K562 (cell line): ENCODE measurements around the gene SCAPER. TPM values are rescaled to one million over a fixed set of nuclear protein-coding genes. Genes with fewer than 3 reads are reported as not detected.

ENCODE experiments used
- ATAC-seq: fragments of 200-7000 bp; cut with Tn5 transposase; 3 replicates; pipeline ENCODE4 v1.9.1; 2020; ENCODE audit warnings: moderate library complexity
- BruUV-seq: library from RNA; stranded (reverse); fragments of 400-500 nt; replicated peaks from 2 replicates; lab custom pipeline; 2021; lab: Mats Ljungman, UMichigan
- CTCF ChIA-PET: fragments of 300-600 bp; formaldehyde crosslinking; extraction: SDS; loops from one replicate; lab custom pipeline; 2021; ENCODE audit warnings: low intra/inter-chr PET ratio; lab: Yijun Ruan, JAX
- POLR2A ChIA-PET: fragments of 300-600, 350-650 bp; sonication (Branson Sonifier 250); formaldehyde crosslinking; extraction: SDS; loops from one replicate; lab custom pipeline; 2021; ENCODE audit warnings: antibody characterized with exemption, inconsistent platforms; lab: Yijun Ruan, JAX
- DNase-seq, 4 experiments: peaks; one replicate each; pipeline versions ENCODE4 v3.0.0 to v3.0.0-alpha.2; 2011 to 2018; ENCODE audit warnings: low spot score in 3 of 4, mixed read lengths in 3 of 4; ENCODE audit errors: extremely low read depth in 1 of 4
- FAIRE-seq: peaks from 2 replicates; lab custom pipeline; 2011; peaks lifted over from hg19 to GRCh38; lab: Jason Lieb, UNC
- H2AFZ ChIP-seq: 2 replicates; pipeline ENCODE4 v1.6.0; 2011; ENCODE audit warnings: low read depth, low read length, control low read depth, inconsistent platforms
- H3K27ac ChIP-seq: fragments of 200-600 bp; 3 replicates; pipeline ENCODE4 v1.8.0; 2011; ENCODE audit warnings: low read depth, mild to moderate bottlenecking, control low read depth, inconsistent platforms, low read length, moderate library complexity, mixed read lengths; ENCODE audit errors: extremely low read depth
- H3K27me3 ChIP-seq, 2 experiments: fragments of 300-600 bp in 1 of 2; 2 replicates in 1 of 2; 3 replicates in 1 of 2; pipeline versions ENCODE4 v1.6.0 to v1.8.0; 2011; ENCODE audit warnings: inconsistent platforms in 2 of 2, low read length in 2 of 2, mild to moderate bottlenecking in 1 of 2, mixed read lengths in 1 of 2, moderate library complexity in 1 of 2; ENCODE audit not compliant: control insufficient read depth in 2 of 2, insufficient read depth in 2 of 2
- H3K36me3 ChIP-seq: fragments of 300-600 bp; 3 replicates; pipeline ENCODE4 v1.8.0; 2011; ENCODE audit warnings: mild to moderate bottlenecking, low read length, inconsistent platforms; ENCODE audit not compliant: control insufficient read depth, insufficient read depth
- H3K4me1 ChIP-seq, 2 experiments: fragments of 200-600 bp in 1 of 2; replicated peaks in 1 of 2; 2 replicates in 1 of 2; 3 replicates in 1 of 2; pipeline versions ENCODE4 v1.5.1 to v1.8.0; 2011; ENCODE audit warnings: inconsistent platforms in 2 of 2, low read length in 2 of 2, mild to moderate bottlenecking in 1 of 2, mixed read lengths in 1 of 2, moderate library complexity in 1 of 2; ENCODE audit not compliant: control insufficient read depth in 2 of 2, insufficient read depth in 2 of 2
- H3K4me2 ChIP-seq: 2 replicates; pipeline ENCODE4 v1.6.1; 2011; ENCODE audit warnings: low read length, control low read depth, inconsistent platforms, mixed read lengths; ENCODE audit not compliant: insufficient read depth
- H3K4me3 ChIP-seq: fragments of 200-600 bp; sonication (generic), shearing (Covaris generic); 2 replicates; pipeline ENCODE4 v1.5.1; 2016; ENCODE audit warnings: control low read depth, inconsistent platforms
- H3K79me2 ChIP-seq: fragments of 200-600 bp; 3 replicates; pipeline ENCODE4 v1.8.0; 2011; ENCODE audit warnings: low read length, inconsistent platforms; ENCODE audit not compliant: control insufficient read depth, insufficient read depth
- H3K9ac ChIP-seq, 2 experiments: 2 replicates each; pipeline versions ENCODE4 v1.6.0 to v1.6.1; 2011; ENCODE audit warnings: low read depth in 2 of 2, low read length in 2 of 2, control low read depth in 1 of 2, inconsistent platforms in 1 of 2, mild to moderate bottlenecking in 1 of 2, mixed read lengths in 1 of 2; ENCODE audit not compliant: insufficient read depth in 1 of 2
- H3K9me1 ChIP-seq: one replicate; pipeline ENCODE4 v1.6.0; 2011; ENCODE audit warnings: inconsistent platforms, mild to moderate bottlenecking, low read length, moderate library complexity; ENCODE audit not compliant: control insufficient read depth, insufficient read depth
- H3K9me3 ChIP-seq: replicated peaks from 2 replicates; pipeline ENCODE4 v1.5.1; 2011; ENCODE audit warnings: low read depth, low read length, inconsistent platforms; ENCODE audit not compliant: control insufficient read depth, insufficient read depth
- H4K20me1 ChIP-seq: replicated peaks from 2 replicates; pipeline ENCODE4 v1.6.1; 2011; ENCODE audit warnings: low read length, inconsistent platforms, mixed read lengths; ENCODE audit not compliant: control insufficient read depth, insufficient read depth
- CBX1 ChIP-seq: sonication (generic); IDR thresholded peaks from 2 replicates; pipeline ENCODE4 v1.6.1; 2016; ENCODE audit warnings: antibody characterized with exemption, low read depth, mild to moderate bottlenecking
- ELF2 ChIP-seq: fragments of 250-450 bp; sonication (Bioruptor Pico); IDR thresholded peaks from 2 replicates; pipeline ENCODE4 v1.5.0; 2021; ENCODE audit warnings: mild to moderate bottlenecking
- FIP1L1 ChIP-seq: fragments of 200-400 bp; formaldehyde crosslinking; IDR thresholded peaks from 2 replicates; pipeline ENCODE4 v1.6.1; 2018; ENCODE audit warnings: mild to moderate bottlenecking, low read depth, low read length; ENCODE audit not compliant: poor library complexity, severe bottlenecking
- FOXP1 ChIP-seq: sonication (generic); formaldehyde crosslinking; IDR thresholded peaks from 2 replicates; pipeline ENCODE4 v1.8.0; 2022; ENCODE audit warnings: mild to moderate bottlenecking, missing genetic modification reagents
- HDGF ChIP-seq: fragments of 450-650 bp; IDR thresholded peaks from 2 replicates; pipeline ENCODE4 v1.6.1; 2016
- KDM2B ChIP-seq: fragments of 250-450 bp; sonication (Bioruptor Pico); IDR thresholded peaks from 2 replicates; pipeline ENCODE4 v1.8.0; 2021; ENCODE audit warnings: mild to moderate bottlenecking, moderate library complexity
- KDM5B ChIP-seq: fragments of 200-600 bp; sonication (generic); IDR thresholded peaks from 2 replicates; pipeline ENCODE4 v1.6.1; 2012; ENCODE audit warnings: low read depth, mild to moderate bottlenecking, moderate library complexity, low read length, control low read depth, inconsistent platforms; ENCODE audit not compliant: insufficient replicate concordance
- NEUROD1 ChIP-seq: fragments of 150-350 bp; IDR thresholded peaks from 2 replicates; pipeline ENCODE4 v1.6.1; 2014; ENCODE audit warnings: borderline replicate concordance, low read length, low read depth; ENCODE audit not compliant: partially characterized antibody
- RCOR1 ChIP-seq, 2 experiments: IDR thresholded peaks; 2 replicates each; pipeline ENCODE4 v1.6.1; 2012; ENCODE audit warnings: low read depth in 2 of 2, low read length in 2 of 2, borderline replicate concordance in 1 of 2, improper control_type of control experiment in 1 of 2
- SMARCA4 ChIP-seq: fragments of 450-650 bp; IDR thresholded peaks from 2 replicates; pipeline ENCODE4 v1.6.1; 2016
- SRSF1 ChIP-seq: fragments of 200-400 bp; formaldehyde crosslinking; IDR thresholded peaks from 2 replicates; pipeline ENCODE4 v1.6.1; 2017; ENCODE audit warnings: mild to moderate bottlenecking, low read depth, low read length, moderate library complexity
- ZNF277 ChIP-seq: fragments of 250-450 bp; sonication (Bioruptor Pico); IDR thresholded peaks from 2 replicates; pipeline ENCODE4 v1.8.0; 2022; ENCODE audit warnings: inconsistent platforms, mild to moderate bottlenecking, moderate library complexity, borderline replicate concordance
- ZNF318 ChIP-seq, 2 experiments: fragments of 450-650 bp; IDR thresholded peaks; 2 replicates each; pipeline ENCODE4 v1.6.1; 2016; ENCODE audit warnings: mild to moderate bottlenecking in 2 of 2, borderline replicate concordance in 1 of 2, low read depth in 1 of 2, moderate library complexity in 1 of 2
- ZNF699 ChIP-seq: fragments of 250-450 bp; sonication (Bioruptor Pico); IDR thresholded peaks from 2 replicates; pipeline ENCODE4 v1.8.0; 2021; ENCODE audit warnings: mild to moderate bottlenecking, moderate library complexity; ENCODE audit not compliant: insufficient replicate concordance
- WGBS: fragments of 100-300 bp; shearing (Covaris generic); methylation state at CpG from one replicate; pipeline ENCODE4 v1.1.6; 2016; ENCODE audit warnings: low coverage, mixed read lengths; ENCODE audit not compliant: insufficient coverage; ENCODE audit errors: missing lambda C conversion rate; 5-methylcytosine and 5-hydroxymethylcytosine counted together
- in situ Hi-C: fragments of 300-500 bp; cut with MboI; formaldehyde crosslinking; loops from 4 replicates; pipeline ENCODE4 v1.15.0; 2018; ENCODE audit warnings: inconsistent platforms, mixed read lengths
- intact Hi-C: fragments of 100-400 bp; cut with micrococcal nuclease; formaldehyde crosslinking; loops from 2 replicates; pipeline ENCODE4 v1.14.2; 2022
- polyA plus RNA-seq, 8 experiments: library from polyadenylated mRNA; depleted of rRNA in 4 of 8; stranded (reverse) in 5 of 8; unstranded in 3 of 8; fragments of >200 nt; fragmentation: Nextera tagmentation in 2 of 8; fragmentation: Illumina TruSeq in 1 of 8; extraction: Ambion mirVana in 2 of 8; extraction: Trizol in 1 of 8; gene quantifications; 2 replicates each; pipeline versions ENCODE4 v1.2.1 to v1.2.3, GENCODE V29; 2011 to 2014; ENCODE audit warnings: inconsistent platforms in 1 of 8, missing spikeins in 1 of 8
- total RNA-seq, 7 experiments: library from RNA; depleted of rRNA in 6 of 7; stranded (reverse); fragments of >200 nt in 6 of 7; fragmentation: Illumina TruSeq in 2 of 7; extraction: Trizol in 2 of 7; gene quantifications; 2 replicates each; pipeline versions ENCODE4 v1.2.1 to v1.2.3, GENCODE V29; 2011 to 2021; ENCODE audit warnings: low replicate concordance in 1 of 7

Gene SCAPER
- total and polyA plus RNA-seq, 9 of the 15 experiments (the other 6 are each of a cell fraction or from before 2014, with no cell fraction given), result 1.3 to 5.7 (median 3.2) TPM

DNA sequence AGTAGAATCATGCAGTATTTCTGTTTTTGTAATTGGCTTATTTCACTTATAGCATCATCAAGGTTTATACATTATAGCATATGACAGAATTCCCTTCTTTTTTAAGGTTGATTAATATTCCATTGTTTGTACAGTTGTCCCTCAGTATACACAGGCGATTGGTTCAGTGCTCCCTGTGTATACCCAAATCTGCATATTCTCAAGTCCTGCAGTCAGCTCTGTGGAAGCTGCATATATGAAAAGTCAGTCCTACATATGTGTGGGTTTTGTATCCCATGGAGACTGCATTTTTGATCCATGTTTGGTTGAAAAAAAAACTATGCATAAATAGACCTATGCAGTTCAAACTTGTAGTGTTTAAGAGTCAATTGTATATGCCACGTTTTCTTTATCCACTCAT, 440.9 kb downstream of the SCAPER start:
- Histone ChIP-seq H3K9me1 (no peaks in the 10 kb centered on the region), H3K36me3 (no peaks in the 10 kb centered on the region), H3K4me1 (no peaks in the 10 kb centered on the region), H3K27me3 (no peaks in the 10 kb centered on the region), H3K4me3 (no peak overlapping the region), H3K4me2 (no peak overlapping the region), H3K79me2 (no peaks in the 10 kb centered on the region), H3K9me3 (no peaks in the 10 kb centered on the region), H2AFZ (no peak overlapping the region), H4K20me1 (no peaks in the 10 kb centered on the region), H3K27ac (no peak overlapping the region), H3K9ac (no peak overlapping the region)
- TF ChIP-seq FOXP1 (CRISPR knock-in tag), result no peak
- no peak for TF ChIP-seq NEUROD1
- no peak for TF ChIP-seq KDM2B (CRISPR knock-in tag)
- TF ChIP-seq SMARCA4, result no peak
- TF ChIP-seq RCOR1 (IDR thresholded peaks at IDR 0.05; ENCODE audit: borderline replicate concordance in 1 of 2, low read depth in 2 of 2, low read length in 2 of 2), result no peak
- no peak for TF ChIP-seq ELF2
- TF ChIP-seq ZNF318 (IDR thresholded peaks at IDR 0.05; ENCODE audit: borderline replicate concordance in 1 of 2, low read depth in 1 of 2), result no peak
- no peak for TF ChIP-seq KDM5B
- no peak for TF ChIP-seq HDGF
- no peak for TF ChIP-seq FIP1L1
- no peak for TF ChIP-seq SRSF1
- no peak for TF ChIP-seq ZNF277 (CRISPR knock-in tag)
- TF ChIP-seq CBX1, result no peak
- no peak for TF ChIP-seq ZNF699 (CRISPR knock-in tag)
- CTCF ChIA-PET, result no interaction called here
- POLR2A ChIA-PET, result no interaction called here
- 0% methylated on average over 2 of the region's 2 CpGs for WGBS
- ATAC-seq (no peak), DNase-seq (no peak), FAIRE-seq (no peak)
- BruUV-seq, result no TSS peak
- in situ Hi-C loops, result no loop called here
- intact Hi-C loops, result no loop called here
